ENCODE measurements around the gene ANGPTL7.

- TF ChIP-seq POLR2AphosphoS5 (IDR thresholded peaks at IDR 0.05) = no peak
- no peak for TF ChIP-seq CTCF (IDR thresholded peaks at IDR 0.05)
- TF ChIP-seq POLR2A (IDR thresholded peaks at IDR 0.05; ENCODE audit: low read depth) = no peak
- no peak for TF ChIP-seq EP300 (IDR thresholded peaks at IDR 0.05)
Measured at GRCh38 chr1:11144570-11145256, 44.4 kb upstream of the ANGPTL7 start.
